Tibial artery (tissue), 4 donors: ENCODE data around the gene COX6A1.
"Not testable (repeated sequence)": the region's sequence is repeated elsewhere in the genome, so short reads cannot be mapped to it uniquely, and the experiment has no call there.

Experiments
- DNase-seq, 2 donors: peaks; one replicate each; pipeline ENCODE4 v3.0.0-alpha.2; 2019
- H3K27ac ChIP-seq, 2 donors: fragments of 200-600 bp; sonication (generic) in 1 of 2; 1 replicate in 1 of 2; 2 replicates in 1 of 2; pipeline ENCODE4 v1.5.1; 2018 to 2019; ENCODE audit warnings: mild to moderate bottlenecking in 1 of 2
- H3K27me3 ChIP-seq, 2 donors: fragments of 200-600 bp; sonication (generic) in 1 of 2; one replicate each; pipeline versions ENCODE4 v1.5.1 to v1.6.0; 2016 to 2019
- H3K36me3 ChIP-seq, 3 donors: fragments of 200-600 bp; sonication (generic) in 2 of 3; one replicate each; pipeline ENCODE4 v1.5.1; 2016 to 2019; ENCODE audit warnings: mild to moderate bottlenecking in 2 of 3
- H3K4me1 ChIP-seq, 4 donors: fragments of 200-600 bp; sonication (generic) in 2 of 4; 1 replicate in 3 of 4; 2 replicates in 1 of 4; pipeline ENCODE4 v1.5.1; 2016 to 2019
- H3K4me3 ChIP-seq, 2 donors: fragments of 200-600 bp; sonication (generic) in 1 of 2; 1 replicate in 1 of 2; 2 replicates in 1 of 2; pipeline ENCODE4 v1.5.1; 2018 to 2019; ENCODE audit warnings: mild to moderate bottlenecking in 2 of 2
- H3K9me3 ChIP-seq, 3 donors: fragments of 200-600 bp; sonication (generic) in 1 of 3; one replicate each; pipeline ENCODE4 v1.5.1; 2016 to 2019
- intact Hi-C: fragments of 100-400 bp; cut with DNase I; formaldehyde crosslinking; loops from one replicate; pipeline ENCODE4 v1.15.0; 2023; ENCODE audit warnings: low total_unique reads
- TF ChIP-seq, protein P1 (sequence below), 2 experiments: fragments of 200-600 bp in 1 of 2; fragments of 450-650 bp in 1 of 2; IDR thresholded peaks; one replicate each; pipeline ENCODE4 v1.5.1; 2017 to 2019; ENCODE audit warnings: antibody characterized with exemption in 2 of 2, mild to moderate bottlenecking in 1 of 2, moderate library complexity in 1 of 2

The COX6A1 gene

GRCh38 chr12:120485961-120486881, 48.3 kb downstream of the COX6A1 start:
- Histone ChIP-seq H3K36me3 (peaks cover 0 to 30% (median 0%) of the 10 kb centered on the region in 3 donors), H3K27ac (no peak overlapping the region), H3K9me3 (no peaks in the 10 kb centered on the region), H3K4me3 (no peak overlapping the region), H3K27me3 (no peaks in the 10 kb centered on the region), H3K4me1 (no peaks in the 10 kb centered on the region)
- intact Hi-C loops: no loop called here
- no peak for DNase-seq
- TF ChIP-seq, protein P1, sequence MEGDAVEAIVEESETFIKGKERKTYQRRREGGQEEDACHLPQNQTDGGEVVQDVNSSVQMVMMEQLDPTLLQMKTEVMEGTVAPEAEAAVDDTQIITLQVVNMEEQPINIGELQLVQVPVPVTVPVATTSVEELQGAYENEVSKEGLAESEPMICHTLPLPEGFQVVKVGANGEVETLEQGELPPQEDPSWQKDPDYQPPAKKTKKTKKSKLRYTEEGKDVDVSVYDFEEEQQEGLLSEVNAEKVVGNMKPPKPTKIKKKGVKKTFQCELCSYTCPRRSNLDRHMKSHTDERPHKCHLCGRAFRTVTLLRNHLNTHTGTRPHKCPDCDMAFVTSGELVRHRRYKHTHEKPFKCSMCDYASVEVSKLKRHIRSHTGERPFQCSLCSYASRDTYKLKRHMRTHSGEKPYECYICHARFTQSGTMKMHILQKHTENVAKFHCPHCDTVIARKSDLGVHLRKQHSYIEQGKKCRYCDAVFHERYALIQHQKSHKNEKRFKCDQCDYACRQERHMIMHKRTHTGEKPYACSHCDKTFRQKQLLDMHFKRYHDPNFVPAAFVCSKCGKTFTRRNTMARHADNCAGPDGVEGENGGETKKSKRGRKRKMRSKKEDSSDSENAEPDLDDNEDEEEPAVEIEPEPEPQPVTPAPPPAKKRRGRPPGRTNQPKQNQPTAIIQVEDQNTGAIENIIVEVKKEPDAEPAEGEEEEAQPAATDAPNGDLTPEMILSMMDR (IDR thresholded peaks at IDR 0.05): no peak

- H3K27me3 ChIP-seq, DNase-seq, H3K4me1 ChIP-seq, H3K4me3 ChIP-seq, H3K9me3 ChIP-seq, H3K27ac ChIP-seq, intact Hi-C loops: not testable (repeated sequence)
- peaks cover 0 to 24% (median 0%) of the 10 kb centered on the region in 3 donors for H3K36me3 ChIP-seq
Measured at GRCh38 chr12:120487552-120487951, 49.6 kb downstream of the COX6A1 start.

GRCh38 chr12:120488057-120488640, 50.2 kb downstream of the COX6A1 start:
- H3K4me3 ChIP-seq: no peak overlapping the region
- H3K27me3 ChIP-seq: no peaks in the 10 kb centered on the region
- no peak overlapping the region for H3K27ac ChIP-seq
- H3K36me3 ChIP-seq: peaks cover 0 to 22% (median 0%) of the 10 kb centered on the region in 3 donors
- H3K9me3 ChIP-seq: no peaks in the 10 kb centered on the region
- TF ChIP-seq, protein P1 (IDR thresholded peaks at IDR 0.05): no peak
- intact Hi-C loops: no loop called here
- no peak for DNase-seq
- H3K4me1 ChIP-seq: no peaks in the 10 kb centered on the region

GRCh38 chr12:120489018-120489417, 51.1 kb downstream of the COX6A1 start:
- no peak for DNase-seq
- Histone ChIP-seq H3K4me3 (no peak overlapping the region), H3K27me3 (no peaks in the 10 kb centered on the region), H3K9me3 (no peaks in the 10 kb centered on the region), H3K36me3 (peaks cover 0 to 22% (median 0%) of the 10 kb centered on the region in 3 donors), H3K4me1 (no peaks in the 10 kb centered on the region), H3K27ac (no peak overlapping the region)
- TF ChIP-seq, protein P1 (IDR thresholded peaks at IDR 0.05): no peak
- intact Hi-C loops: no loop called here

- H3K4me1 ChIP-seq: peaks cover 0 to 6% (median 3%) of the 10 kb centered on the region in 4 donors
- no peak for DNase-seq
- no peak overlapping the region for H3K27ac ChIP-seq
- TF ChIP-seq, protein P1 (IDR thresholded peaks at IDR 0.05): no peak
- no peaks in the 10 kb centered on the region for H3K27me3 ChIP-seq
- no peaks in the 10 kb centered on the region for H3K9me3 ChIP-seq
- intact Hi-C loops: no loop called here
- peaks cover 0 to 22% (median 0%) of the 10 kb centered on the region in 3 donors for H3K36me3 ChIP-seq
- H3K4me3 ChIP-seq: no peak overlapping the region
Measured at GRCh38 chr12:120490325-120490724, 52.4 kb downstream of the COX6A1 start.
